Esophagus muscularis mucosa (tissue), 4 donors: ENCODE results near the gene ANKRD35. TPM values are rescaled to one million over a fixed set of nuclear protein-coding genes. Genes with fewer than 3 reads are reported as not detected.
A peak's percentile ranks its signal among the peaks of the same experiment; 100 is the strongest.

ENCODE experiments used
- DNase-seq: peaks from one replicate; pipeline ENCODE4 v3.0.0-alpha.2; 2017; ENCODE audit errors: extremely low spot score
- H3K27ac ChIP-seq, 4 donors: fragments of 200-600 bp; sonication (generic); replicated peaks in 1 of 4; 1 replicate in 3 of 4; 2 replicates in 1 of 4; pipeline ENCODE4 v1.5.1; 2016 to 2019; ENCODE audit warnings: mild to moderate bottlenecking in 1 of 4
- H3K27me3 ChIP-seq, 4 donors: fragments of 200-600 bp; sonication (generic); one replicate each; pipeline versions ENCODE4 v1.5.1 to v1.6.0; 2016 to 2019
- H3K36me3 ChIP-seq, 4 donors: fragments of 200-600 bp; sonication (generic); one replicate each; pipeline ENCODE4 v1.5.1; 2016 to 2019
- H3K4me1 ChIP-seq, 4 donors: fragments of 200-600 bp; sonication (generic); one replicate each; pipeline ENCODE4 v1.5.1; 2016 to 2019
- H3K4me3 ChIP-seq, 4 donors: fragments of 200-600 bp; sonication (generic); 1 replicate in 2 of 4; 2 replicates in 2 of 4; pipeline ENCODE4 v1.5.1; 2016 to 2019; ENCODE audit warnings: mild to moderate bottlenecking in 4 of 4, moderate library complexity in 1 of 4
- H3K9me3 ChIP-seq, 4 donors: fragments of 200-600 bp; sonication (generic); 1 replicate in 3 of 4; 2 replicates in 1 of 4; pipeline ENCODE4 v1.5.1; 2016 to 2019
- CTCF ChIP-seq, 3 experiments: fragments of 200-600 bp in 2 of 3; fragments of 450-650 bp in 1 of 3; sonication (generic) in 2 of 3; IDR thresholded peaks; one replicate each; pipeline ENCODE4 v1.5.1; 2017 to 2019; ENCODE audit warnings: antibody characterized with exemption in 3 of 3, mild to moderate bottlenecking in 2 of 3, moderate library complexity in 1 of 3
- EP300 ChIP-seq: sonication (generic); formaldehyde crosslinking; IDR thresholded peaks from one replicate; pipeline ENCODE4 v1.6.1; 2017; ENCODE audit warnings: antibody characterized with exemption
- POLR2A ChIP-seq: fragments of 450-650 bp; IDR thresholded peaks from one replicate; pipeline ENCODE4 v1.6.1; 2017; ENCODE audit warnings: antibody characterized with exemption, moderate library complexity, mild to moderate bottlenecking, low read depth
- POLR2AphosphoS5 ChIP-seq, 2 donors: sonication (generic); formaldehyde crosslinking; IDR thresholded peaks; one replicate each; pipeline ENCODE4 v1.6.1; 2017; ENCODE audit warnings: antibody characterized with exemption in 2 of 2
- WGBS: methylation state at CpG from one replicate; pipeline ENCODE4 v1.1.5; 2018; 5-methylcytosine and 5-hydroxymethylcytosine counted together
- intact Hi-C: fragments of 100-400 bp; cut with DNase I; formaldehyde crosslinking; loops from one replicate; pipeline ENCODE4 v1.15.1; 2023
- total RNA-seq, 4 donors: library from RNA; depleted of rRNA; stranded (reverse); fragments of >200 nt; gene quantifications; one replicate each; pipeline versions ENCODE4 v1.1.0 to v1.2.1, GENCODE V29; 2016

ANKRD35 gene
- total RNA-seq, 4 donors from 2014 or later = 4.0 to 11.1 (median 8.4) TPM

- no peak overlapping the region for H3K27ac ChIP-seq
- H3K36me3 ChIP-seq = peaks cover 19 to 49% (median 47%) of the 10 kb centered on the region in 4 donors
- no peaks in the 10 kb centered on the region for H3K9me3 ChIP-seq
- H3K4me3 ChIP-seq = no peak overlapping the region
- WGBS = 92% methylated on average over 3 of the region's 4 CpGs
- peaks cover 13 to 24% (median 23%) of the 10 kb centered on the region in 4 donors for H3K4me1 ChIP-seq
- intact Hi-C loops = no loop called here
- TF ChIP-seq EP300 (no peak), POLR2A (no peak), POLR2AphosphoS5 (IDR thresholded peaks at IDR 0.05) (no peak), CTCF (IDR thresholded peaks at IDR 0.05) (no peak)
- no peaks in the 10 kb centered on the region for H3K27me3 ChIP-seq
- DNase-seq = no peak
These were observed 28.5 kb downstream of the ANKRD35 start for GRCh38 chr1:145857170-145857569.

GRCh38 chr1:145855426-145855948 is 30.2 kb downstream of the ANKRD35 start:
- Histone ChIP-seq H3K4me3 (no peak overlapping the region), H3K9me3 (no peaks in the 10 kb centered on the region), H3K27ac (no peak overlapping the region), H3K36me3 (peaks cover 36 to 66% (median 64%) of the 10 kb centered on the region in 4 donors), H3K4me1 (peaks cover 13 to 24% (median 23%) of the 10 kb centered on the region in 4 donors), H3K27me3 (no peaks in the 10 kb centered on the region)
- TF ChIP-seq EP300 = no peak
- peak in 1 of 3 experiments; percentile 6 for TF ChIP-seq CTCF (IDR thresholded peaks at IDR 0.05)
- no peak for TF ChIP-seq POLR2A
- TF ChIP-seq POLR2AphosphoS5 (IDR thresholded peaks at IDR 0.05) = no peak
- WGBS = 84% methylated on average over 7 of the region's 7 CpGs
- intact Hi-C loops = no loop called here
- no peak for DNase-seq

DNA sequence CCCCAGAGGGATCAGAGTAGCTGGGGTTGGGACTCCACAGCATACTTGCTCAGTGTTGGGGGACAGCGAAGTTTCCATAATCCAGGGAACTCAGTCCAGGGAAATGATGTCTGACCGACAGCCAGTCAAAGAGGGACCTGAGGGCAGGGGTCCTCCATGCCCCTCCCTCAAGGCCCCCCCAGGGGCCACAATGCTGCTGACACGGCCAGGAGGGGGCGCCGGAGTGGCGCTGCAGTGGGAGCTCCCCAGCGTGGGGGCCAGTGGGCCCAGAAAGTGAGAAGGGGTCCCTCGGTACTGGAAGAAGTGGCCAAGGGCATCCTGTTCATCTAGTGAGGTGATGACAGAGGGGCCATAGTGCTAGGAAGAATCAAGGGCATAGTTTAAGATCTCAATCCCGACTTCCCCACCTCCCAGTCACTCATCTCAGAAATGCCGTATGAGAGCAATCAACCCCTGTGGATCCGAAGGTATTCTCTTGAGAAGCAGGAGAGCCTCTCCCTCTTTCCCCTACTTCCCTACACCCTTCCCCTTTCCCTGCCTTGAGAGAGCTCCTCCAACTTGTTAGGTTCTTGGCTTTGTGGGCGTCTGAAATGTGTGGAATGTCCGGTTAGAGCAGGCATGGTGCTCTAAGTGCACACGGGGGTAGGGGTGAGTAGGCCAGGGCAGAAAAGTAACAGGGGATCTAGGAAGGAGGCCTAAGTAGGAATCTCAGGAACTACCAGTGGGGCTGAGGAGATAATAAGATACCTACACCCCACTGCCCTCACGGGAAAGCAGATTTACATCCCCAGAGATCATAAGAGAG is 36.1 kb downstream of the ANKRD35 start:
- H3K9me3 ChIP-seq = no peaks in the 10 kb centered on the region
- intact Hi-C loops = loop anchor here (5.0 kb wide), 1 partner anchor 63 kb away; the partner anchor contains the start of gene ITGA10
- TF ChIP-seq CTCF (IDR thresholded peaks at IDR 0.05) = peak in 1 of 3 experiments; percentile 13
- TF ChIP-seq POLR2AphosphoS5 (IDR thresholded peaks at IDR 0.05) = no peak
- TF ChIP-seq EP300 = no peak
- TF ChIP-seq POLR2A = no peak
- WGBS = 67% methylated on average over 12 of the region's 15 CpGs
- no peak overlapping the region for H3K4me3 ChIP-seq
- no peak for DNase-seq
- peaks cover 48 to 72% (median 68%) of the 10 kb centered on the region in 4 donors for H3K36me3 ChIP-seq
- H3K4me1 ChIP-seq = peaks cover 9 to 19% (median 17%) of the 10 kb centered on the region in 4 donors
- no peaks in the 10 kb centered on the region for H3K27me3 ChIP-seq
- H3K27ac ChIP-seq = peak overlapping the region in 2 of 4 donors; percentile 18 to 31

DNA sequence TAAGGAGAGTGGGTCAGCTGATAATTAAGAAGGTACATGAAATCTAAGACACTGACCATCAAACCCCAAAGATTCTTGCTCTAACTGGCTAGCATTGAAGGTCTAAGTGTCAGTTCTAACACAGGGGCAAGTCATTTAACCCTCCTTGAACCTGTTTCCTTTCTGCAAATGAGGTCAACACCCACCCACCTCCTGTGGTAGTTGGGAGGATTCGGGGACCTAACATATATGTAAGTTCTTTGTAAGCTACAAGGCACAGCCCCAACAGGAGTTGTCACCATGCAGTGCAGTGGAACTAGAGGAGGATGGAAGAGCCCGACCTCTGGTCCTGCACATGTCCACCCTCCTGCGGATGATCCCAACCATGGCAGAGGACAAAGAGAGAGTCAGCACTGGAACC is 37.8 kb downstream of the ANKRD35 start:
- Histone ChIP-seq H3K27ac (no peak overlapping the region), H3K36me3 (peaks cover 42 to 60% (median 56%) of the 10 kb centered on the region in 4 donors), H3K9me3 (no peaks in the 10 kb centered on the region), H3K27me3 (no peaks in the 10 kb centered on the region), H3K4me3 (no peak overlapping the region), H3K4me1 (peaks cover 10 to 22% (median 18%) of the 10 kb centered on the region in 4 donors)
- WGBS = 81% methylated on average over 3 of the region's 3 CpGs
- DNase-seq = no peak
- TF ChIP-seq POLR2A = no peak
- TF ChIP-seq CTCF (IDR thresholded peaks at IDR 0.05) = no peak
- TF ChIP-seq POLR2AphosphoS5 (IDR thresholded peaks at IDR 0.05) = no peak
- no peak for TF ChIP-seq EP300
- intact Hi-C loops = loop anchor here (5.0 kb wide), 1 partner anchor 64 kb away; the partner anchor contains the start of gene ITGA10
